ENCODE results near the gene ADCY9.
"Not testable (repeated sequence)": the region's sequence is repeated elsewhere in the genome, so short reads cannot be mapped to it uniquely, and the experiment has no call there.

ADCY9 gene

DNA sequence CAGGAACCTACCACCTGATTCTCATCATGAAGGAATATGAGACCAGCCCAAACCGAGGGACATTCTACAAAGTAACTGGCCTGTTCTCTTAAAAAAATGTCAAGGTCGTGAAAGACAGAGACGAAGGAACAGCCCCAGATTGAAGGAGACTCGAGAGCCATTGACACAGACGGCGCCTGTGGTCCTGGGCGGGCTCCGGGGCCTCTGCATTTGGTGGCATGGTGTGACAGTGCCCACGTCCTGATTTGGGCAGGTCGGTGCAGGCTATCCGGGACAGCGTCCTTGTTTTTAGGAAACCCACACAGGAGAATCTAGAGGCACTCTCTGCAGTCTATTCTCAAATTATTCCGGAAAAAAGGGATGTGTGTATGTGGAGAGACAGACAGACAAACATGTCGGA, 64.1 kb downstream of the ADCY9 start:
- H3K4me3 ChIP-seq (replicated peaks in 1 of 2; ENCODE audit: low read depth in 2 of 2, low read length in 2 of 2): no peak overlapping the region
- DNase-seq (ENCODE audit: low read depth in 2 of 2): no peak
- TF ChIP-seq, protein P1, sequence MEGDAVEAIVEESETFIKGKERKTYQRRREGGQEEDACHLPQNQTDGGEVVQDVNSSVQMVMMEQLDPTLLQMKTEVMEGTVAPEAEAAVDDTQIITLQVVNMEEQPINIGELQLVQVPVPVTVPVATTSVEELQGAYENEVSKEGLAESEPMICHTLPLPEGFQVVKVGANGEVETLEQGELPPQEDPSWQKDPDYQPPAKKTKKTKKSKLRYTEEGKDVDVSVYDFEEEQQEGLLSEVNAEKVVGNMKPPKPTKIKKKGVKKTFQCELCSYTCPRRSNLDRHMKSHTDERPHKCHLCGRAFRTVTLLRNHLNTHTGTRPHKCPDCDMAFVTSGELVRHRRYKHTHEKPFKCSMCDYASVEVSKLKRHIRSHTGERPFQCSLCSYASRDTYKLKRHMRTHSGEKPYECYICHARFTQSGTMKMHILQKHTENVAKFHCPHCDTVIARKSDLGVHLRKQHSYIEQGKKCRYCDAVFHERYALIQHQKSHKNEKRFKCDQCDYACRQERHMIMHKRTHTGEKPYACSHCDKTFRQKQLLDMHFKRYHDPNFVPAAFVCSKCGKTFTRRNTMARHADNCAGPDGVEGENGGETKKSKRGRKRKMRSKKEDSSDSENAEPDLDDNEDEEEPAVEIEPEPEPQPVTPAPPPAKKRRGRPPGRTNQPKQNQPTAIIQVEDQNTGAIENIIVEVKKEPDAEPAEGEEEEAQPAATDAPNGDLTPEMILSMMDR (IDR thresholded peaks at IDR 0.05; ENCODE audit: low read depth, low read length): no peak

DNA sequence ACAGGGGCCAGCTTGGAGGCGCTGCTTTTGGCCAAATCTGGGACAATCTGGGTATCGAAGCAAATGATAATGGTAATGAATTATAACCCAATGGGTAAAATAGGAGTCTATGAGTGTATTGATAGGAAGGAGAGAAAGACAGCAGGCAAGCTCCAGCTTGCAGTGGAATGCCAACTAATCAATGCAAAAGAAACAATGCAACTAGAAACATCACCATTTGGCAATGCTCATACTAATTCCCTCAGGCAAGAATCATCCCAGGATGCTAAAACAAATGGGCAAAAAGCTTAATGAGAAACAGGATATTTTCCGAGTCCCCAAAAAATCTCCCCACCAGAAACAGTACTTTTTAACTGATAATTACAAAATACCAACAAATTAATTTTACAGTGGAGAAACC, 64.7 kb downstream of the ADCY9 start:
- no peak for DNase-seq (ENCODE audit: low read depth in 2 of 2)
- TF ChIP-seq, protein P1 (IDR thresholded peaks at IDR 0.05; ENCODE audit: low read depth, low read length): no peak
- no peak overlapping the region for H3K4me3 ChIP-seq (replicated peaks in 1 of 2; ENCODE audit: low read depth in 2 of 2, low read length in 2 of 2)

DNA sequence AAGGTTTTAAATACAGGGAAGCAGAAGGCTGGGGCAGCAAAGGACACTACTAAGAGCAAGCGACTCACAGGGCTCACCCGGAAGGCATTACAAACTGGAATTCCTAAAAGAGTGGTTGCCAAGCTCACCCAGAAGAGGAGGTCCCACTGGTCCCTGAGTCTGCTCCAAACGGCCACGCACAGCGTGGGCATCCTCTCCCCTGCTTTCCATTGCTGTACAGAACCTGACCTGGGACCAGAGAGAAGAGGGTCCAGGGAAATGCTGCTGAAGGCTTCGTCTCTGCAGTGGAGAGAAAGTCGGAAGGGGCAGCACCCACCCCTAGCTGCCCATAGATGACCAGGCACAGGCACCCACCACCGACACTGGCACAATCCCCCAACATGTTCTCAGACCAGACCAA, 67.2 kb downstream of the ADCY9 start:
- DNase-seq (ENCODE audit: low read depth in 2 of 2): no peak
- H3K4me3 ChIP-seq (replicated peaks in 1 of 2; ENCODE audit: low read depth in 2 of 2, low read length in 2 of 2): no peak overlapping the region
- TF ChIP-seq, protein P1 (IDR thresholded peaks at IDR 0.05; ENCODE audit: low read depth, low read length): no peak

DNA sequence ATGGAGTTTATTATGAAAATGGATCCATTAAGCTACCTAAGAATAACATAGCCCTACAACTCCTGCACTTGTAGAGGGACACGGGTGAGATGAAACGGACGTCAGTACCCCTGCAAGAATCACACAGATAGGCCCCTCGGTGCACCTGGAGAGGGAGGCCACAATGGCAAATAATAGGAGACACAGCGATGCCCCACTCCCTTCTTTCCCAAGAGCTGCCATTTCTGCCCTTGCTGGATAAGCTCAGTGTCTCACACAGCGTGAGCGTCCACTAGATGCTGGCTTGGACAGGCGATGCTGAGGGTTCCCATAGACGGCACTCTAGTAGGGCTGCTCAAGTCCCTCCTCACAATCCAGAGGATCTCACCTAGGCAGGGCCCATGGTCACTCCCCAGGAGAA, 67.8 kb downstream of the ADCY9 start:
- TF ChIP-seq, protein P1 (IDR thresholded peaks at IDR 0.05; ENCODE audit: low read depth, low read length): no peak
- DNase-seq (ENCODE audit: low read depth in 2 of 2): no peak
- H3K4me3 ChIP-seq (replicated peaks in 1 of 2; ENCODE audit: low read depth in 2 of 2, low read length in 2 of 2): no peak overlapping the region

DNA sequence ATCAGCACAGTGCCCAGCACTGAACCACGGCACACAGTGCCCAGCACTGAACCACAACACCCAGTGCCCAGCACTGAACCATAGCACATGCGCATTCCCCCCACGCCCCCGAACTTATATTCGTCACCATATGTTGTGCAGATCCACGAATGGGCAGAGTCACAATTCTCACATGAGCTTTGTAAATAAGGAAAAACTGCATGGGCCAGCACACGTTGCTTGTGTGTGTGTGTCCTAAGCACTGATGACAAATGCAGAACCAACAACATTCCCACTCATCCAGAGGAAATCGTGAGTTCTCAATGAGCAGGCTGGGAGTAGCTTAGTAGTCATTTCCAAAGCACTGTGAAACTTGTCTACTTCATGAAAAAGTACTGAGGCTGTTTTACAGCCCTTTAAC, 70.0 kb downstream of the ADCY9 start:
- TF ChIP-seq, protein P1 (IDR thresholded peaks at IDR 0.05; ENCODE audit: low read depth, low read length): no peak
- DNase-seq (ENCODE audit: low read depth in 2 of 2): no peak
- H3K4me3 ChIP-seq (replicated peaks in 1 of 2; ENCODE audit: low read depth in 2 of 2, low read length in 2 of 2): no peak overlapping the region

DNA sequence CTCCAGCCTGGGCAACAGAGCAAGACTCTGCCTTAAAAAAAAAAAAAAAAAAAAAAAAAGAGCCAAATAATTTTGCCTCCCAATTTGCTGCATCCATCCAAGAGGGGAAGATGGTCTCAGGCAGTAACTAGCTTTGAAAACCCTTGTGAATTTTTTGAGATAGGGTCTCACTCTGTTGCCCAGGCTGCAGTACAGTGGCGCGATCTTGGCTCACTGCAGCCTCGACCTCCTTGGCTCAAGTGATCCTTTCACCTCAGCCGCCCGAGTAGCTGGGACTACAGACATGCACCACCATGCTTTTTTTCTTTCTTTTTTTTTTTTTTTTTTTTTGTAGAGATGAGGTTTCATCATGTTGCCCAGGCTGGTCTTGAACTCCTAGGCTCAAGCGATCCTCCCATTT, 70.7 kb downstream of the ADCY9 start:
- not testable (repeated sequence) for H3K4me3 ChIP-seq (replicated peaks in 1 of 2; ENCODE audit: low read depth in 2 of 2, low read length in 2 of 2); DNase-seq (ENCODE audit: low read depth in 2 of 2)

DNA sequence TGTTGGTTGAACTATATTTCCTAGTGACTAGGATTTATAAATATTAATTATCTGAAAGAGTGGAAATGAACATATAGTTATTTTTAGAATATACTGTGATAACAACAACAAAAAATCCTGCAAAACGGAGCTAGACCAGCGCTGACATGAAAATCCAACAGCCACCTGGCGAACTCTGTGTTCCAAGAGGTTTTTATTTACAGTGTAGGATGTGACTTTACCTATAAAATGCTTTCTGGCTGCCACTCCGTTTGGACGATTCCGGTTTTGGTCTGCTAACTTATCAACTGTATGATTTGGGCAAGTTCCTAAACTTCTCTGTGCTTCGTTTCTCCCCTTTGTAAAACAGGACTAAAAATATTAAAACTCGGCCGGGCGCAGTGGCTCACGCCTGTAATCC, 73.7 kb downstream of the ADCY9 start:
- TF ChIP-seq, protein P1 (IDR thresholded peaks at IDR 0.05; ENCODE audit: low read depth, low read length): no peak
- no peak for DNase-seq (ENCODE audit: low read depth in 2 of 2)
- no peak overlapping the region for H3K4me3 ChIP-seq (replicated peaks in 1 of 2; ENCODE audit: low read depth in 2 of 2, low read length in 2 of 2)
